GM23338 (cell line): ENCODE data around the gene DNAJC9.

Experiments used
- CTCF ChIP-seq, 2 experiments: fragments of 200-600 bp in 1 of 2; sonication (generic) in 1 of 2; conservative IDR thresholded peaks; 2 replicates each; pipeline versions ENCODE4 v1.5.1 to v1.6.1; 2016 to 2017; ENCODE audit warnings: antibody characterized with exemption in 2 of 2, low read depth in 2 of 2, mild to moderate bottlenecking in 2 of 2, moderate library complexity in 1 of 2
- EZH2 ChIP-seq: fragments of 200-600 bp; sonication (generic); IDR thresholded peaks from one replicate; pipeline ENCODE4 v1.8.0; 2017; ENCODE audit warnings: antibody characterized with exemption, mild to moderate bottlenecking, low read depth; ENCODE audit not compliant: unreplicated experiment
- EZH2phosphoT487 ChIP-seq: fragments of 200-600 bp; sonication (generic); IDR thresholded peaks from one replicate; pipeline ENCODE4 v1.8.1; 2018; ENCODE audit warnings: antibody characterized with exemption; ENCODE audit not compliant: unreplicated experiment
- POLR2AphosphoS5 ChIP-seq: IDR thresholded peaks from 2 replicates; pipeline ENCODE4 v1.6.1; 2016; ENCODE audit warnings: antibody characterized with exemption, low read depth
- ZNF114 ChIP-seq: fragments of 250-450 bp; sonication (Bioruptor Pico); IDR thresholded peaks from 2 replicates; pipeline ENCODE4 v1.5.0; 2020; ENCODE audit warnings: mild to moderate bottlenecking, moderate library complexity
- ZNF331 ChIP-seq: fragments of 250-450 bp; sonication (Bioruptor Pico); IDR thresholded peaks from 2 replicates; pipeline ENCODE4 v1.5.0; 2020; ENCODE audit warnings: low read depth, mild to moderate bottlenecking, moderate library complexity

GRCh38 chr10:73233883-73234282 lies 13.2 kb downstream of the DNAJC9 start:
- TF ChIP-seq CTCF (conservative IDR thresholded peaks at IDR 0.05; ENCODE audit: low read depth in 2 of 2) (no peak), ZNF331 (no peak), EZH2 (no peak), POLR2AphosphoS5 (no peak), ZNF114 (no peak), EZH2phosphoT487 (no peak)
